H1 (cell line): ENCODE results near the gene BCL2. TPM values are rescaled to one million over a fixed set of nuclear protein-coding genes. Genes with fewer than 3 reads are reported as not detected.

Experiments used
- CTCF ChIA-PET: fragments of 300-600 bp; sonication (Branson Sonifier 250); formaldehyde crosslinking; loops from one replicate; lab custom pipeline; 2021; ENCODE audit not compliant: partially characterized antibody; lab: Charles Lee
- POLR2A ChIA-PET: fragments of 300-600 bp; sonication (Branson Sonifier 250); formaldehyde crosslinking; loops from one replicate; lab custom pipeline; 2021; ENCODE audit warnings: inconsistent platforms; ENCODE audit not compliant: partially characterized antibody; lab: Charles Lee
- DNase-seq, 2 experiments: peaks; one replicate each; pipeline versions ENCODE4 v3.0.0 to v3.0.0-alpha.2; 2010 to 2022; ENCODE audit warnings: low spot score in 2 of 2, low read depth in 1 of 2, mixed read lengths in 1 of 2
- FAIRE-seq: peaks from 2 replicates; lab custom pipeline; 2011; peaks lifted over from hg19 to GRCh38; lab: Jason Lieb, UNC
- H2AFZ ChIP-seq: 2 replicates; pipeline ENCODE4 v1.8.1; 2012; ENCODE audit warnings: low read length, inconsistent platforms
- H2AK5ac ChIP-seq: 2 replicates; pipeline ENCODE4 v1.6.1; 2013; ENCODE audit warnings: low read depth, low read length
- H2BK120ac ChIP-seq: replicated peaks from 2 replicates; pipeline ENCODE3; 2013; ENCODE audit warnings: low read depth, low read length, inconsistent platforms
- H2BK12ac ChIP-seq: 2 replicates; pipeline ENCODE4 v1.6.1; 2013; ENCODE audit warnings: low read depth, low read length
- H2BK15ac ChIP-seq: 2 replicates; pipeline ENCODE4 v1.6.1; 2013; ENCODE audit warnings: low read length
- H2BK20ac ChIP-seq: 2 replicates; pipeline ENCODE4 v1.6.1; 2013; ENCODE audit warnings: low read length
- H2BK5ac ChIP-seq: 2 replicates; pipeline ENCODE4 v1.6.1; 2013; ENCODE audit warnings: low read depth, low read length
- H3K14ac ChIP-seq: 2 replicates; pipeline ENCODE4 v1.6.1; 2013; ENCODE audit warnings: inconsistent platforms; ENCODE audit not compliant: insufficient read length
- H3K18ac ChIP-seq: 2 replicates; pipeline ENCODE4 v1.6.1; 2013; ENCODE audit warnings: low read length; ENCODE audit errors: extremely low read depth
- H3K23ac ChIP-seq: 2 replicates; pipeline ENCODE4 v1.6.1; 2013; ENCODE audit warnings: inconsistent platforms; ENCODE audit not compliant: insufficient read length
- H3K23me2 ChIP-seq: 2 replicates; pipeline ENCODE4 v1.6.1; 2013; ENCODE audit warnings: low read depth, low read length
- H3K27ac ChIP-seq: 2 replicates; pipeline ENCODE4 v1.6.1; 2011; ENCODE audit warnings: low read depth, low read length, inconsistent platforms
- H3K27me3 ChIP-seq, 4 experiments: replicated peaks in 1 of 4; 1 replicate in 1 of 4; 2 replicates in 3 of 4; pipeline versions ENCODE4 v1.6.1 to v1.8.1; 2011 to 2013; ENCODE audit warnings: low read length in 3 of 4, mild to moderate bottlenecking in 3 of 4, inconsistent platforms in 2 of 4, mixed read lengths in 2 of 4, moderate library complexity in 1 of 4; ENCODE audit not compliant: control insufficient read depth in 3 of 4, insufficient read depth in 3 of 4; ENCODE audit errors: extremely low read depth in 1 of 4
- H3K36me3 ChIP-seq, 4 experiments: 2 replicates each; pipeline versions ENCODE4 v1.6.1 to v1.8.1; 2011 to 2013; ENCODE audit warnings: mild to moderate bottlenecking in 4 of 4, low read length in 3 of 4, moderate library complexity in 2 of 4, control low read depth in 1 of 4, inconsistent platforms in 1 of 4; ENCODE audit not compliant: insufficient read depth in 4 of 4, control insufficient read depth in 2 of 4
- H3K4ac ChIP-seq: replicated peaks from 2 replicates; pipeline ENCODE3; 2013; ENCODE audit warnings: low read length, low read depth, mixed read lengths, inconsistent platforms; ENCODE audit not compliant: insufficient read length
- H3K4me1 ChIP-seq, 4 experiments: replicated peaks in 1 of 4; 1 replicate in 1 of 4; 2 replicates in 3 of 4; pipeline versions ENCODE4 v1.6.1 to v1.8.1; 2011 to 2013; ENCODE audit warnings: low read length in 3 of 4, inconsistent platforms in 2 of 4, mixed read lengths in 1 of 4; ENCODE audit not compliant: insufficient read depth in 4 of 4, control insufficient read depth in 3 of 4
- H3K4me2 ChIP-seq, 2 experiments: 2 replicates each; pipeline versions ENCODE4 v1.6.1 to v1.8.1; 2011 to 2013; ENCODE audit warnings: low read depth in 2 of 2, low read length in 2 of 2, control low read depth in 1 of 2, inconsistent platforms in 1 of 2, mild to moderate bottlenecking in 1 of 2; ENCODE audit not compliant: insufficient read depth in 1 of 2
- H3K4me3 ChIP-seq, 4 experiments: fragments of 200-600, 300-600 bp in 1 of 4; sonication (generic), shearing (Covaris generic), sonication (Bioruptor Twin) in 1 of 4; 2 replicates each; pipeline versions ENCODE4 v1.5.1 to v1.8.1; 2011 to 2016; ENCODE audit warnings: low read length in 4 of 4, low read depth in 3 of 4, control low read depth in 2 of 4, inconsistent platforms in 2 of 4, mild to moderate bottlenecking in 2 of 4, mixed read lengths in 1 of 4, moderate library complexity in 1 of 4; ENCODE audit not compliant: insufficient read depth in 2 of 4; ENCODE audit errors: extremely low read depth in 1 of 4
- H3K56ac ChIP-seq: replicated peaks from 2 replicates; pipeline ENCODE3; 2013; ENCODE audit warnings: low read depth, mild to moderate bottlenecking, mixed read lengths, low read length, inconsistent platforms; ENCODE audit not compliant: insufficient read length
- H3K79me1 ChIP-seq: 2 replicates; pipeline ENCODE4 v1.6.1; 2013; ENCODE audit warnings: low read depth, low read length, control low read depth
- H3K79me2 ChIP-seq, 2 experiments: 2 replicates each; pipeline versions ENCODE4 v1.6.1 to v1.8.1; 2012 to 2013; ENCODE audit warnings: low read length in 2 of 2, mild to moderate bottlenecking in 2 of 2, inconsistent platforms in 1 of 2; ENCODE audit not compliant: insufficient read depth in 2 of 2, control insufficient read depth in 1 of 2
- H3K9ac ChIP-seq, 4 experiments: replicated peaks in 1 of 4; 1 replicate in 1 of 4; 2 replicates in 3 of 4; pipeline versions ENCODE4 v1.6.1 to v1.8.1; 2011 to 2013; ENCODE audit warnings: low read depth in 3 of 4, low read length in 3 of 4, control low read depth in 2 of 4, mild to moderate bottlenecking in 2 of 4, moderate library complexity in 2 of 4, inconsistent platforms in 1 of 4; ENCODE audit errors: extremely low read depth in 1 of 4
- H3K9me3 ChIP-seq, 2 experiments: 2 replicates each; pipeline versions ENCODE4 v1.6.1 to v1.8.1; 2012 to 2013; ENCODE audit warnings: mild to moderate bottlenecking in 2 of 2, moderate library complexity in 2 of 2, control low read depth in 1 of 2, inconsistent platforms in 1 of 2, low read depth in 1 of 2, low read length in 1 of 2, mixed read lengths in 1 of 2; ENCODE audit not compliant: insufficient read depth in 2 of 2
- H4K20me1 ChIP-seq, 2 experiments: replicated peaks in 1 of 2; 2 replicates each; pipeline versions ENCODE3 to v1.8.1; 2011 to 2013; ENCODE audit warnings: inconsistent platforms in 2 of 2, low read length in 2 of 2, mild to moderate bottlenecking in 1 of 2; ENCODE audit not compliant: insufficient read depth in 2 of 2, control insufficient read depth in 1 of 2
- H4K5ac ChIP-seq: 2 replicates; pipeline ENCODE4 v1.6.1; 2013; ENCODE audit warnings: low read length, low read depth, mixed read lengths, inconsistent platforms; ENCODE audit not compliant: insufficient read length
- H4K8ac ChIP-seq: 2 replicates; pipeline ENCODE4 v1.8.0; 2013; ENCODE audit warnings: mild to moderate bottlenecking, moderate library complexity, low read length, inconsistent platforms; ENCODE audit not compliant: insufficient read depth; ENCODE audit errors: extremely low read depth
- H4K91ac ChIP-seq: replicated peaks from 2 replicates; pipeline ENCODE3; 2013; ENCODE audit warnings: low read length, mixed read lengths, inconsistent platforms; ENCODE audit not compliant: insufficient read length
- ASH2L ChIP-seq: fragments of 200-600, 300-600 bp; sonication (generic); IDR thresholded peaks from one replicate; pipeline ENCODE4 v1.7.1; 2017; ENCODE audit warnings: low read length
- BRCA1 ChIP-seq: IDR thresholded peaks from 2 replicates; pipeline ENCODE4 v1.6.1; 2012; ENCODE audit warnings: low read depth, low read length, improper control_type of control experiment
- CTCF ChIP-seq, 3 experiments: IDR thresholded peaks; 1 replicate in 2 of 3; 2 replicates in 1 of 3; pipeline versions ENCODE4 v1.5.1 to v1.6.1; 2011; ENCODE audit warnings: low read length in 3 of 3, mild to moderate bottlenecking in 3 of 3, inconsistent platforms in 2 of 3, low read depth in 1 of 3, moderate library complexity in 1 of 3; ENCODE audit not compliant: insufficient read depth in 1 of 3; ENCODE audit errors: control extremely low read depth in 1 of 3
- JUN ChIP-seq: IDR thresholded peaks from 2 replicates; pipeline ENCODE4 v1.6.1; 2011; ENCODE audit warnings: low read depth, mild to moderate bottlenecking, improper control_type of control experiment, low read length
- POLR2AphosphoS5 ChIP-seq: IDR thresholded peaks from 2 replicates; pipeline ENCODE4 v1.6.1; 2011; ENCODE audit warnings: low read depth, low read length
- TCF12 ChIP-seq: IDR thresholded peaks from 2 replicates; pipeline ENCODE4 v1.6.1; 2011; ENCODE audit warnings: low read depth, mild to moderate bottlenecking, low read length
- WGBS, 2 experiments: shearing (Covaris generic) in 1 of 2; methylation state at CpG; one replicate each; pipeline versions ENCODE4 v1.1.6 to v1.1.7; 2013 to 2015; ENCODE audit warnings: low lambda C conversion rate in 2 of 2, mixed read lengths in 2 of 2, inconsistent platforms in 1 of 2, low coverage in 1 of 2, missing lambda C conversion rate in 1 of 2; ENCODE audit not compliant: insufficient replicate concordance in 2 of 2, insufficient coverage in 1 of 2, insufficient read length in 1 of 2; ENCODE audit errors: extremely low coverage in 1 of 2, missing lambda C conversion rate in 1 of 2; 5-methylcytosine and 5-hydroxymethylcytosine counted together
- polyA plus RNA-seq, 7 experiments: library from polyadenylated mRNA; depleted of rRNA in 3 of 7; stranded (reverse) in 5 of 7; unstranded in 2 of 7; fragments of >200 nt in 5 of 7; fragments of 200-250 nt in 2 of 7; gene quantifications; 1 replicate in 5 of 7; 2 replicates in 1 of 7; 4 replicates in 1 of 7; pipeline versions ENCODE4 v1.2.1 to v1.2.3, GENCODE V29; 2011 to 2013; ENCODE audit warnings: missing spikeins in 2 of 7, mixed read lengths in 2 of 7
- total RNA-seq: library from RNA; stranded (reverse); fragmentation: NEBNext Ultra II Directional; extraction: Animal tissue kit (Norgen Biotek cat#: 25700); gene quantifications from 2 replicates; pipeline ENCODE4 v1.2.1, GENCODE V29; 2021

Gene BCL2
- total and polyA plus RNA-seq, 2 of the 8 experiments (the other 6 are each of a cell fraction or from before 2014, with no cell fraction given) = 0.59 to 4.5 TPM

GRCh38 chr18:63311118-63312018, 8.2 kb downstream of the BCL2 start:
- Histone ChIP-seq H3K56ac (no peak overlapping the region), H2AFZ (no peak overlapping the region), H2AK5ac (no peak overlapping the region), H2BK5ac (no peak overlapping the region), H3K9me3 (no peaks in the 10 kb centered on the region), H4K5ac (no peak overlapping the region), H4K91ac (no peak overlapping the region), H3K9ac (no peak overlapping the region), H3K23me2 (no peaks in the 10 kb centered on the region), H3K36me3 (no peaks in the 10 kb centered on the region), H3K27me3 (no peaks in the 10 kb centered on the region), H2BK15ac (no peak overlapping the region), H3K27ac (no peak overlapping the region), H2BK12ac (no peak overlapping the region), H3K4me1 (no peaks in the 10 kb centered on the region), H4K8ac (no peak overlapping the region), H3K23ac (no peak overlapping the region), H3K79me1 (no peaks in the 10 kb centered on the region), H3K18ac (no peak overlapping the region), H2BK20ac (no peak overlapping the region), H3K79me2 (no peaks in the 10 kb centered on the region), H4K20me1 (no peaks in the 10 kb centered on the region), H3K4me3 (no peak overlapping the region), H3K4me2 (no peak overlapping the region), H2BK120ac (no peak overlapping the region), H3K4ac (no peak overlapping the region), H3K14ac (no peak overlapping the region)
- 87% methylated on average over 8 of the region's 8 CpGs; no CpG with 5 or more reads in 1 of the 2 experiments for WGBS, 2 experiments
- DNase-seq = no peak
- TF ChIP-seq BRCA1 (no peak), JUN (no peak), TCF12 (no peak), CTCF (IDR thresholded peaks at IDR 0.05; ENCODE audit: control extremely low read depth in 1 of 3, insufficient read depth in 1 of 3, low read depth in 1 of 3, low read length in 3 of 3) (no peak), ASH2L (no peak), POLR2AphosphoS5 (no peak)
- no peak for FAIRE-seq
- ChIA-PET CTCF (interaction anchor here (0.6 to 1.5 kb wide), 8 partner anchors 179 to 726 kb away, joined by 3 to 6 read pairs (median 3); no protein-coding TSS in a partner anchor), POLR2A (no interaction called here)
